ENCODE data around the gene FDX1.

The FDX1 gene

GRCh38 chr11:110508786-110509185 is 79.0 kb downstream of the FDX1 start:
- no peak for DNase-seq (ENCODE audit: low read depth)

GRCh38 chr11:110509472-110509871 is 79.7 kb downstream of the FDX1 start:
- DNase-seq (ENCODE audit: low read depth), result no peak

GRCh38 chr11:110512026-110512425 is 82.3 kb downstream of the FDX1 start:
- no peak for DNase-seq (ENCODE audit: low read depth)

- no peak for DNase-seq (ENCODE audit: low read depth)
Measured at GRCh38 chr11:110513259-110513801, 83.6 kb downstream of the FDX1 start.

GRCh38 chr11:110513846-110514437 is 84.2 kb downstream of the FDX1 start:
- DNase-seq (ENCODE audit: low read depth), result no peak

All from GM04503 (cell line).